IMR-90 (cell line): ENCODE results near the gene A3GALT2. TPM values are rescaled to one million over a fixed set of nuclear protein-coding genes. Genes with fewer than 3 reads are reported as not detected.
A peak's percentile ranks its signal among the peaks of the same experiment; 100 is the strongest.

ENCODE experiments used
- ATAC-seq: fragments of 200-7000 bp; cut with Tn5 transposase; 2 replicates; pipeline ENCODE4 v1.9.1; 2020; ENCODE audit warnings: low read depth, mild to moderate bottlenecking, moderate library complexity
- BruUV-seq: library from RNA; stranded (reverse); fragments of 400-500 nt; replicated peaks from 2 replicates; lab custom pipeline; 2021; lab: Mats Ljungman, UMichigan
- CTCF ChIA-PET: fragments of 300-600 bp; formaldehyde crosslinking; extraction: SDS; loops from one replicate; lab custom pipeline; 2021; ENCODE audit warnings: antibody characterized with exemption; lab: Yijun Ruan, JAX
- POLR2A ChIA-PET: fragments of 300-600 bp; sonication (Branson Sonifier 250); formaldehyde crosslinking; loops from one replicate; lab custom pipeline; 2022; ENCODE audit warnings: antibody characterized with exemption; ENCODE audit not compliant: unreplicated experiment; lab: Charles Lee
- DNase-seq: peaks from one replicate; pipeline ENCODE4 v3.0.0; 2013
- H2AFZ ChIP-seq: replicated peaks from 2 replicates; pipeline ENCODE3; 2013; ENCODE audit warnings: low read length, mild to moderate bottlenecking; ENCODE audit not compliant: poor library complexity
- H2AK5ac ChIP-seq: 2 replicates; pipeline ENCODE4 v1.6.1; 2013; ENCODE audit warnings: low read depth, low read length, inconsistent platforms
- H2AK9ac ChIP-seq: replicated peaks from 2 replicates; pipeline ENCODE3; 2013; ENCODE audit warnings: mild to moderate bottlenecking, low read depth, low read length, moderate library complexity; ENCODE audit not compliant: poor library complexity
- H2BK120ac ChIP-seq: 2 replicates; pipeline ENCODE4 v1.6.1; 2013; ENCODE audit warnings: low read depth, low read length, inconsistent platforms
- H2BK15ac ChIP-seq: 3 replicates; pipeline ENCODE4 v1.6.1; 2013; ENCODE audit warnings: low read depth, low read length, inconsistent platforms
- H2BK20ac ChIP-seq: 2 replicates; pipeline ENCODE4 v1.6.1; 2013; ENCODE audit warnings: low read depth, mild to moderate bottlenecking, inconsistent platforms, low read length, moderate library complexity
- H2BK5ac ChIP-seq: 2 replicates; pipeline ENCODE4 v1.6.1; 2013; ENCODE audit warnings: mild to moderate bottlenecking, low read depth, low read length, inconsistent platforms; ENCODE audit not compliant: poor library complexity, severe bottlenecking
- H3K14ac ChIP-seq: replicated peaks from 2 replicates; pipeline ENCODE4 v1.6.1; 2013; ENCODE audit warnings: low read depth, low read length, inconsistent platforms
- H3K18ac ChIP-seq: 2 replicates; pipeline ENCODE4 v1.6.1; 2013; ENCODE audit warnings: low read depth, low read length, control low read depth
- H3K23ac ChIP-seq: 2 replicates; pipeline ENCODE4 v1.6.1; 2013; ENCODE audit warnings: low read depth, low read length, inconsistent platforms
- H3K27ac ChIP-seq: 2 replicates; pipeline ENCODE4 v1.5.1; 2013; ENCODE audit warnings: mild to moderate bottlenecking, control low read depth, low read length; ENCODE audit not compliant: insufficient read depth
- H3K27me3 ChIP-seq: 2 replicates; pipeline ENCODE4 v1.6.1; 2013; ENCODE audit warnings: low read length; ENCODE audit not compliant: control insufficient read depth, insufficient read depth
- H3K36me3 ChIP-seq: 2 replicates; pipeline ENCODE4 v1.6.1; 2013; ENCODE audit warnings: low read length, mixed read lengths; ENCODE audit not compliant: control insufficient read depth, insufficient read depth
- H3K4ac ChIP-seq: 2 replicates; pipeline ENCODE4 v1.6.1; 2013; ENCODE audit warnings: low read depth, low read length, inconsistent platforms
- H3K4me1 ChIP-seq: 2 replicates; pipeline ENCODE4 v1.6.1; 2013; ENCODE audit warnings: low read length, mixed read lengths; ENCODE audit not compliant: control insufficient read depth, insufficient read depth
- H3K4me2 ChIP-seq: 2 replicates; pipeline ENCODE4 v1.6.1; 2013; ENCODE audit warnings: low read depth, mild to moderate bottlenecking, control low read depth, low read length, moderate library complexity
- H3K4me3 ChIP-seq: 2 replicates; pipeline ENCODE4 v1.5.1; 2013; ENCODE audit warnings: low read depth, mild to moderate bottlenecking, control low read depth, low read length, moderate library complexity; ENCODE audit not compliant: insufficient read depth
- H3K56ac ChIP-seq: 2 replicates; pipeline ENCODE4 v1.6.1; 2013; ENCODE audit warnings: low read length, inconsistent platforms; ENCODE audit not compliant: insufficient read depth; ENCODE audit errors: extremely low read depth
- H3K79me1 ChIP-seq, 2 experiments: 2 replicates each; pipeline ENCODE4 v1.6.1; 2013; ENCODE audit warnings: low read length in 2 of 2, inconsistent platforms in 1 of 2, low read depth in 1 of 2
- H3K9ac ChIP-seq: 2 replicates; pipeline ENCODE4 v1.6.1; 2013; ENCODE audit warnings: low read depth, low read length, control low read depth
- H3K9me1 ChIP-seq: 2 replicates; pipeline ENCODE4 v1.6.1; 2013; ENCODE audit warnings: low read length, inconsistent platforms; ENCODE audit not compliant: insufficient read depth
- H3K9me3 ChIP-seq: 2 replicates; pipeline ENCODE4 v1.6.1; 2013; ENCODE audit warnings: low read length; ENCODE audit not compliant: control insufficient read depth, insufficient read depth
- H4K20me1 ChIP-seq: 2 replicates; pipeline ENCODE4 v1.6.1; 2013; ENCODE audit warnings: low read length, inconsistent platforms; ENCODE audit not compliant: insufficient read depth
- H4K5ac ChIP-seq: 2 replicates; pipeline ENCODE4 v1.6.1; 2013; ENCODE audit warnings: mild to moderate bottlenecking, low read depth, low read length, control low read depth
- H4K8ac ChIP-seq, 2 experiments: 2 replicates each; pipeline ENCODE4 v1.6.1; 2013; ENCODE audit warnings: low read depth in 2 of 2, low read length in 2 of 2, control low read depth in 1 of 2, inconsistent platforms in 1 of 2
- H4K91ac ChIP-seq: 2 replicates; pipeline ENCODE4 v1.6.1; 2013; ENCODE audit warnings: low read depth, low read length, inconsistent platforms; ENCODE audit not compliant: insufficient read depth
- BHLHE40 ChIP-seq: fragments of 150-350 bp; IDR thresholded peaks from 2 replicates; pipeline ENCODE4 v1.6.1; 2016; ENCODE audit warnings: mild to moderate bottlenecking, low read depth, low read length
- CEBPB ChIP-seq: IDR thresholded peaks from 2 replicates; pipeline ENCODE4 v1.6.1; 2012; ENCODE audit warnings: low read depth, low read length, improper control_type of control experiment
- CHD1 ChIP-seq: IDR thresholded peaks from 2 replicates; pipeline ENCODE4 v1.6.1; 2012; ENCODE audit warnings: low read depth, low read length, improper control_type of control experiment
- CTCF ChIP-seq: conservative IDR thresholded peaks from 2 replicates; pipeline ENCODE4 v1.5.1; 2012; ENCODE audit warnings: mild to moderate bottlenecking, low read depth, low read length, improper control_type of control experiment
- ELK1 ChIP-seq: fragments of 150-350 bp; IDR thresholded peaks from 2 replicates; pipeline ENCODE4 v1.6.1; 2016; ENCODE audit warnings: low read depth, mild to moderate bottlenecking, low read length, moderate library complexity, borderline replicate concordance
- FOS ChIP-seq: fragments of 150-350 bp; IDR thresholded peaks from 2 replicates; pipeline ENCODE4 v1.6.1; 2016; ENCODE audit warnings: low read depth, low read length
- MAFK ChIP-seq: IDR thresholded peaks from 2 replicates; pipeline ENCODE4 v1.6.1; 2012; ENCODE audit warnings: low read depth, low read length, improper control_type of control experiment
- MAZ ChIP-seq: IDR thresholded peaks from 2 replicates; pipeline ENCODE4 v1.6.1; 2012; ENCODE audit warnings: low read depth, mild to moderate bottlenecking, low read length, improper control_type of control experiment, moderate library complexity, borderline replicate concordance
- MXI1 ChIP-seq: IDR thresholded peaks from 2 replicates; pipeline ENCODE4 v1.6.1; 2012; ENCODE audit warnings: low read depth, mild to moderate bottlenecking, low read length, moderate library complexity, borderline replicate concordance
- NFE2L2 ChIP-seq: fragments of 150-350 bp; IDR thresholded peaks from 2 replicates; pipeline ENCODE4 v1.6.1; 2016; ENCODE audit warnings: low read depth, mild to moderate bottlenecking, low read length
- POLR2A ChIP-seq: IDR thresholded peaks from 2 replicates; pipeline ENCODE4 v1.6.1; 2012; ENCODE audit warnings: mild to moderate bottlenecking, low read depth, low read length
- RAD21 ChIP-seq: IDR thresholded peaks from 2 replicates; pipeline ENCODE4 v1.6.1; 2012; ENCODE audit warnings: low read length, improper control_type of control experiment
- RCOR1 ChIP-seq: IDR thresholded peaks from 2 replicates; pipeline ENCODE4 v1.6.1; 2012; ENCODE audit warnings: mild to moderate bottlenecking, low read length, improper control_type of control experiment; ENCODE audit not compliant: insufficient replicate concordance
- RFX5 ChIP-seq: IDR thresholded peaks from 2 replicates; pipeline ENCODE4 v1.8.0; 2012; ENCODE audit warnings: low read depth, mild to moderate bottlenecking, low read length, moderate library complexity
- SMC3 ChIP-seq: fragments of 150-350 bp; IDR thresholded peaks from 2 replicates; pipeline ENCODE4 v1.6.1; 2016; ENCODE audit warnings: low read depth, mild to moderate bottlenecking, antibody characterized with exemption, low read length, moderate library complexity
- WGBS, 2 experiments: methylation state at CpG; one replicate each; pipeline versions ENCODE4 v1.1.5 to v1.1.7; 2013; ENCODE audit warnings: missing lambda C conversion rate in 2 of 2; ENCODE audit not compliant: insufficient read length in 1 of 2; ENCODE audit errors: extremely low coverage in 2 of 2; 5-methylcytosine and 5-hydroxymethylcytosine counted together
- dilution Hi-C: fragments of 300-500 bp; cut with HindIII; formaldehyde crosslinking; loops from one replicate; pipeline ENCODE4 v1.14.3; 2018; ENCODE audit warnings: low sequenced_read_pairs; ENCODE audit not compliant: unreplicated experiment
- in situ Hi-C: fragments of 300-500 bp; cut with MboI; formaldehyde crosslinking; loops from 3 replicates; pipeline ENCODE4 v1.14.3; 2019; ENCODE audit warnings: low sequenced_read_pairs, inconsistent platforms, mixed read lengths
- intact Hi-C: fragments of 100-400 bp; cut with micrococcal nuclease; formaldehyde crosslinking; loops from 2 replicates; pipeline ENCODE4 v1.10.0; 2022
- polyA plus RNA-seq, 3 experiments: library from polyadenylated mRNA; depleted of rRNA; stranded (reverse); fragments of >200 nt; gene quantifications; 2 replicates each; pipeline ENCODE4 v1.2.3, GENCODE V29; 2012; ENCODE audit warnings: low replicate concordance in 1 of 3
- total RNA-seq: library from RNA; depleted of rRNA; stranded (reverse); fragments of >200 nt; gene quantifications from 2 replicates; pipeline ENCODE4 v1.2.3, GENCODE V29; 2012

A3GALT2 gene
- total and polyA plus RNA-seq, 2 of the 4 experiments (the other 2 are of a cell fraction) = not detected

GRCh38 chr1:33310702-33311101 is 10.2 kb downstream of the A3GALT2 start:
- Histone ChIP-seq H3K79me1 (no peaks in the 10 kb centered on the region), H2AK9ac (peak overlapping the region; percentile 48), H3K36me3 (no peaks in the 10 kb centered on the region), H3K9me1 (peaks cover 1% of the 10 kb centered on the region; the same call in 1 of the 2 replicates), H2BK5ac (no peak overlapping the region), H3K14ac (no peak overlapping the region), H2BK120ac (no peak overlapping the region), H3K56ac (no peak overlapping the region), H4K8ac (no peak overlapping the region), H3K27ac (no peak overlapping the region), H3K9ac (no peak overlapping the region), H2BK20ac (no peak overlapping the region), H2AFZ (no peak overlapping the region), H3K18ac (no peak overlapping the region), H3K4me1 (0 out of 2 replicates have a peak, but pooled peaks cover 2% of the 10 kb centered on the region), H2AK5ac (no peak overlapping the region), H3K27me3 (no peaks in the 10 kb centered on the region; the same call in 1 of the 2 replicates), H4K5ac (no peak overlapping the region), H3K9me3 (no peaks in the 10 kb centered on the region), H3K4ac (no peak overlapping the region), H3K4me2 (no peak overlapping the region), H2BK15ac (no peak overlapping the region), H4K91ac (no peak overlapping the region), H3K23ac (no peak overlapping the region), H3K4me3 (no peak overlapping the region), H4K20me1 (no peaks in the 10 kb centered on the region)
- DNase-seq (no peak), ATAC-seq (no peak)
- intact Hi-C loops (no loop called here), dilution Hi-C loops (no loop called here), in situ Hi-C loops (no loop called here)
- ChIA-PET CTCF (no interaction called here), POLR2A (no interaction called here)
- TF ChIP-seq POLR2A = no peak
- TF ChIP-seq CHD1 = no peak
- no peak for TF ChIP-seq RAD21
- no peak for TF ChIP-seq CEBPB
- no peak for TF ChIP-seq MXI1
- TF ChIP-seq MAZ = no peak
- TF ChIP-seq FOS = no peak
- TF ChIP-seq MAFK = no peak
- no peak for TF ChIP-seq NFE2L2
- no peak for TF ChIP-seq BHLHE40
- TF ChIP-seq RFX5 = no peak
- no peak for TF ChIP-seq CTCF
- TF ChIP-seq ELK1 = no peak
- no peak for TF ChIP-seq RCOR1
- TF ChIP-seq SMC3 = no peak
- no TSS peak for BruUV-seq
- 67% methylated on average over 1 of the region's 8 CpGs; no CpG with 5 or more reads in 1 of the 2 experiments for WGBS, 2 experiments
